K562 (cell line): Measurements from ENCODE around the gene RNF181. TPM values are rescaled to one million over a fixed set of nuclear protein-coding genes. Genes with fewer than 3 reads are reported as not detected.

Source experiments
- CEBPB ChIP-seq: fragments of 450-650 bp; IDR thresholded peaks from 2 replicates; pipeline ENCODE4 v1.6.1; 2016; ENCODE audit warnings: missing genetic modification characterization, missing compliant biosample characterization
- GABPA ChIP-seq: fragments of 200-800 bp; sonication (Bioruptor generic); conservative IDR thresholded peaks from 2 replicates; pipeline ENCODE4 v1.6.1; 2016; ENCODE audit warnings: low read depth, missing genetic modification characterization, missing compliant biosample characterization
- HDAC8 ChIP-seq: fragments of 450-650 bp; IDR thresholded peaks from 2 replicates; pipeline ENCODE4 v1.6.1; 2016; ENCODE audit warnings: mild to moderate bottlenecking, missing genetic modification characterization, moderate library complexity, missing compliant biosample characterization
- RFX5 ChIP-seq: IDR thresholded peaks from 2 replicates; pipeline ENCODE4 v1.6.1; 2011; ENCODE audit warnings: low read depth, mild to moderate bottlenecking, improper control_type of control experiment, low read length
- TOE1 ChIP-seq, 2 experiments: fragments of 450-650 bp in 1 of 2; sonication (generic) in 1 of 2; formaldehyde crosslinking in 1 of 2; IDR thresholded peaks; 2 replicates each; pipeline versions ENCODE4 v1.7.1 to v1.8.0; 2016 to 2022; ENCODE audit warnings: borderline replicate concordance in 2 of 2, mild to moderate bottlenecking in 2 of 2, antibody characterized with exemption in 1 of 2, inconsistent platforms in 1 of 2, low read depth in 1 of 2, missing genetic modification reagents in 1 of 2, moderate library complexity in 1 of 2
- polyA plus RNA-seq, 8 experiments: library from polyadenylated mRNA; depleted of rRNA in 4 of 8; stranded (reverse) in 5 of 8; unstranded in 3 of 8; fragments of >200 nt; fragmentation: Nextera tagmentation in 2 of 8; fragmentation: Illumina TruSeq in 1 of 8; extraction: Ambion mirVana in 2 of 8; extraction: Trizol in 1 of 8; gene quantifications; 2 replicates each; pipeline versions ENCODE4 v1.2.1 to v1.2.3, GENCODE V29; 2011 to 2014; ENCODE audit warnings: inconsistent platforms in 1 of 8, missing spikeins in 1 of 8
- total RNA-seq, 7 experiments: library from RNA; depleted of rRNA in 6 of 7; stranded (reverse); fragments of >200 nt in 6 of 7; fragmentation: Illumina TruSeq in 2 of 7; extraction: Trizol in 2 of 7; gene quantifications; 2 replicates each; pipeline versions ENCODE4 v1.2.1 to v1.2.3, GENCODE V29; 2011 to 2021; ENCODE audit warnings: low replicate concordance in 1 of 7
- TF ChIP-seq, protein P1 (sequence below): fragments of 450-650 bp; IDR thresholded peaks from 2 replicates; pipeline ENCODE4 v1.6.1; 2018; ENCODE audit not compliant: partially characterized antibody
- TF ChIP-seq, protein P2 (sequence below): fragments of 450-650 bp; IDR thresholded peaks from 2 replicates; pipeline ENCODE4 v1.6.1; 2017; ENCODE audit warnings: antibody characterized with exemption, mild to moderate bottlenecking

Gene RNF181
- total and polyA plus RNA-seq, 9 of the 15 experiments (the other 6 are each of a cell fraction or from before 2014, with no cell fraction given), result 139 to 492 (median 253) TPM

DNA sequence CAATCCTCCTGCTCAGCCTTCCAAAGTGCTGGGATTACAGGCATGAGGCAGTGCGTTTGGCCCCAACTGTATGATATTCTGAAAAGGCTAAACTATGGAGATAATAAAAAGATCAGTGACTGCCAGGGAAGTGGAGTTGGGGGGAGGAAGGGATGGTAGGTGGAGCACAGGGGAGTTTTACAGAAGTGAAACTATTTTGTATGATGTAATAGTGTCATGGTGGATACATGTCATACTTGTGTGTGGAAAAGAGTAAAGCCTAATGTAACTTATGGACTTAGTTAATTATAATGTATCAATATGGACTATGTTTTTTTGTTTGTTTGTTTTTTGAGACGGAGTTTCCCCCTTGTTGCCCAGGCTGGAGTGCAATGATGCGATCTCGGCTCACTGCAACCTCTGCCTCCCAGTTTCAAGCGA, 31.4 kb upstream of the RNF181 start (continued):
- TF ChIP-seq HDAC8 (tag) (0 out of 2 replicates have a peak, but pooled peaks have one; percentile 13), CEBPB (tag) (peak; percentile 78), TOE1 (IDR thresholded peaks at IDR 0.05; ENCODE audit: borderline replicate concordance) (peak; percentile 53; the same call in 1 of the 2 replicates), TOE1 (CRISPR knock-in tag; IDR thresholded peaks at IDR 0.05; ENCODE audit: borderline replicate concordance, low read depth) (no peak), RFX5 (no peak), GABPA (tag) (0 out of 2 replicates have a peak, but pooled peaks have one; percentile 24)
- TF ChIP-seq, protein P1, sequence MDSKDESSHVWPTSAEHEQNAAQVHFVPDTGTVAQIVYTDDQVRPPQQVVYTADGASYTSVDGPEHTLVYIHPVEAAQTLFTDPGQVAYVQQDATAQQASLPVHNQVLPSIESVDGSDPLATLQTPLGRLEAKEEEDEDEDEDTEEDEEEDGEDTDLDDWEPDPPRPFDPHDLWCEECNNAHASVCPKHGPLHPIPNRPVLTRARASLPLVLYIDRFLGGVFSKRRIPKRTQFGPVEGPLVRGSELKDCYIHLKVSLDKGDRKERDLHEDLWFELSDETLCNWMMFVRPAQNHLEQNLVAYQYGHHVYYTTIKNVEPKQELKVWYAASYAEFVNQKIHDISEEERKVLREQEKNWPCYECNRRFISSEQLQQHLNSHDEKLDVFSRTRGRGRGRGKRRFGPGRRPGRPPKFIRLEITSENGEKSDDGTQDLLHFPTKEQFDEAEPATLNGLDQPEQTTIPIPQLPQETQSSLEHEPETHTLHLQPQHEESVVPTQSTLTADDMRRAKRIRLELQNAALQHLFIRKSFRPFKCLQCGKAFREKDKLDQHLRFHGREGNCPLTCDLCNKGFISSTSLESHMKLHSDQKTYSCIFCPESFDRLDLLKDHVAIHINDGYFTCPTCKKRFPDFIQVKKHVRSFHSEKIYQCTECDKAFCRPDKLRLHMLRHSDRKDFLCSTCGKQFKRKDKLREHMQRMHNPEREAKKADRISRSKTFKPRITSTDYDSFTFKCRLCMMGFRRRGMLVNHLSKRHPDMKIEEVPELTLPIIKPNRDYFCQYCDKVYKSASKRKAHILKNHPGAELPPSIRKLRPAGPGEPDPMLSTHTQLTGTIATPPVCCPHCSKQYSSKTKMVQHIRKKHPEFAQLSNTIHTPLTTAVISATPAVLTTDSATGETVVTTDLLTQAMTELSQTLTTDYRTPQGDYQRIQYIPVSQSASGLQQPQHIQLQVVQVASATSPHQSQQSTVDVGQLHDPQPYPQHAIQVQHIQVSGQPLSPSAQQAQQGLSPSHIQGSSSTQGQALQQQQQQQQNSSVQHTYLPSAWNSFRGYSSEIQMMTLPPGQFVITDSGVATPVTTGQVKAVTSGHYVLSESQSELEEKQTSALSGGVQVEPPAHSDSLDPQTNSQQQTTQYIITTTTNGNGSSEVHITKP, result peak; percentile 91
- TF ChIP-seq, protein P2, sequence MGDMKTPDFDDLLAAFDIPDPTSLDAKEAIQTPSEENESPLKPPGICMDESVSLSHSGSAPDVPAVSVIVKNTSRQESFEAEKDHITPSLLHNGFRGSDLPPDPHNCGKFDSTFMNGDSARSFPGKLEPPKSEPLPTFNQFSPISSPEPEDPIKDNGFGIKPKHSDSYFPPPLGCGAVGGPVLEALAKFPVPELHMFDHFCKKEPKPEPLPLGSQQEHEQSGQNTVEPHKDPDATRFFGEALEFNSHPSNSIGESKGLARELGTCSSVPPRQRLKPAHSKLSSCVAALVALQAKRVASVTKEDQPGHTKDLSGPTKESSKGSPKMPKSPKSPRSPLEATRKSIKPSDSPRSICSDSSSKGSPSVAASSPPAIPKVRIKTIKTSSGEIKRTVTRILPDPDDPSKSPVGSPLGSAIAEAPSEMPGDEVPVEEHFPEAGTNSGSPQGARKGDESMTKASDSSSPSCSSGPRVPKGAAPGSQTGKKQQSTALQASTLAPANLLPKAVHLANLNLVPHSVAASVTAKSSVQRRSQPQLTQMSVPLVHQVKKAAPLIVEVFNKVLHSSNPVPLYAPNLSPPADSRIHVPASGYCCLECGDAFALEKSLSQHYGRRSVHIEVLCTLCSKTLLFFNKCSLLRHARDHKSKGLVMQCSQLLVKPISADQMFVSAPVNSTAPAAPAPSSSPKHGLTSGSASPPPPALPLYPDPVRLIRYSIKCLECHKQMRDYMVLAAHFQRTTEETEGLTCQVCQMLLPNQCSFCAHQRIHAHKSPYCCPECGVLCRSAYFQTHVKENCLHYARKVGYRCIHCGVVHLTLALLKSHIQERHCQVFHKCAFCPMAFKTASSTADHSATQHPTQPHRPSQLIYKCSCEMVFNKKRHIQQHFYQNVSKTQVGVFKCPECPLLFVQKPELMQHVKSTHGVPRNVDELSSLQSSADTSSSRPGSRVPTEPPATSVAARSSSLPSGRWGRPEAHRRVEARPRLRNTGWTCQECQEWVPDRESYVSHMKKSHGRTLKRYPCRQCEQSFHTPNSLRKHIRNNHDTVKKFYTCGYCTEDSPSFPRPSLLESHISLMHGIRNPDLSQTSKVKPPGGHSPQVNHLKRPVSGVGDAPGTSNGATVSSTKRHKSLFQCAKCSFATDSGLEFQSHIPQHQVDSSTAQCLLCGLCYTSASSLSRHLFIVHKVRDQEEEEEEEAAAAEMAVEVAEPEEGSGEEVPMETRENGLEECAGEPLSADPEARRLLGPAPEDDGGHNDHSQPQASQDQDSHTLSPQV, result peak; percentile 41; the same call in 1 of the 2 replicates
